GM12878 (cell line): Measurements from ENCODE around the gene ZNF576. TPM values are rescaled to one million over a fixed set of nuclear protein-coding genes. Genes with fewer than 3 reads are reported as not detected.

Experiments
- ATAC-seq: fragments of 200-7000 bp; cut with Tn5 transposase; 3 replicates; pipeline ENCODE4 v1.9.1; 2020; ENCODE audit warnings: mild to moderate bottlenecking, moderate library complexity
- BruUV-seq: library from RNA; stranded (reverse); fragments of 400-500 nt; replicated peaks from 2 replicates; lab custom pipeline; 2021; lab: Mats Ljungman, UMichigan
- CTCF ChIA-PET: fragments of 300-600 bp; sonication (Branson Sonifier 250); formaldehyde crosslinking; extraction: SDS; loops from one replicate; lab custom pipeline; 2021; ENCODE audit warnings: inconsistent platforms; lab: Yijun Ruan, JAX
- POLR2A ChIA-PET: fragments of 350-600 bp; formaldehyde crosslinking; extraction: SDS; loops from one replicate; lab custom pipeline; 2021; ENCODE audit warnings: inconsistent platforms; lab: Charles Lee
- RAD21 ChIA-PET: fragments of 300-600 bp; sonication (Branson Sonifier 250); formaldehyde crosslinking; loops from one replicate; lab custom pipeline; 2023; ENCODE audit warnings: antibody characterized with exemption; ENCODE audit not compliant: unreplicated experiment; lab: Charles Lee
- SMC1A ChIA-PET: fragments of 300-600 bp; sonication (Branson Sonifier 250); formaldehyde crosslinking; loops from one replicate; lab custom pipeline; 2023; ENCODE audit not compliant: unreplicated experiment, uncharacterized antibody; lab: Charles Lee
- DNase-seq: peaks from one replicate; pipeline ENCODE4 v3.0.0-alpha.2; 2011; ENCODE audit warnings: low read depth, low spot score
- FAIRE-seq: peaks from 3 replicates; lab custom pipeline; 2011; peaks lifted over from hg19 to GRCh38; lab: Jason Lieb, UNC
- H2AFZ ChIP-seq: 2 replicates; pipeline ENCODE4 v1.6.0; 2011; ENCODE audit warnings: low read depth, low read length, control low read depth; ENCODE audit not compliant: control insufficient read depth
- H3K27ac ChIP-seq: 2 replicates; pipeline ENCODE4 v1.5.1; 2011; ENCODE audit warnings: control low read depth; ENCODE audit not compliant: control insufficient read depth, insufficient read depth
- H3K27me3 ChIP-seq, 2 experiments: replicated peaks in 1 of 2; 2 replicates each; pipeline versions ENCODE4 v1.6.0 to v1.6.1; 2011; ENCODE audit warnings: low read length in 1 of 2; ENCODE audit not compliant: control insufficient read depth in 2 of 2, insufficient read depth in 2 of 2
- H3K36me3 ChIP-seq, 2 experiments: 2 replicates each; pipeline ENCODE4 v1.5.1; 2011; ENCODE audit warnings: low read length in 1 of 2; ENCODE audit not compliant: control insufficient read depth in 2 of 2, insufficient read depth in 2 of 2
- H3K4me1 ChIP-seq: 2 replicates; pipeline ENCODE4 v1.6.1; 2011; ENCODE audit warnings: mild to moderate bottlenecking, low read length, moderate library complexity, mixed read lengths; ENCODE audit not compliant: control insufficient read depth, insufficient read depth
- H3K4me2 ChIP-seq: 2 replicates; pipeline ENCODE4 v1.6.0; 2011; ENCODE audit warnings: control low read depth; ENCODE audit not compliant: control insufficient read depth, insufficient read depth
- H3K4me3 ChIP-seq: fragments of 200-600 bp; sonication (generic); 2 replicates; pipeline ENCODE4 v1.5.1; 2016
- H3K79me2 ChIP-seq: 2 replicates; pipeline ENCODE4 v1.6.0; 2011; ENCODE audit warnings: low read length; ENCODE audit not compliant: control insufficient read depth, insufficient read depth
- H3K9ac ChIP-seq: 2 replicates; pipeline ENCODE4 v1.8.0; 2011; ENCODE audit warnings: low read length, control low read depth, mixed read lengths; ENCODE audit not compliant: control insufficient read depth, insufficient read depth
- H3K9me3 ChIP-seq: replicated peaks from 3 replicates; pipeline ENCODE4 v1.5.1; 2011; ENCODE audit warnings: mild to moderate bottlenecking, low read length; ENCODE audit not compliant: control insufficient read depth, insufficient read depth
- H4K20me1 ChIP-seq: 2 replicates; pipeline ENCODE4 v1.6.0; 2011; ENCODE audit not compliant: control insufficient read depth, insufficient read depth
- BACH1 ChIP-seq: fragments of 450-650 bp; IDR thresholded peaks from 2 replicates; pipeline ENCODE4 v1.6.1; 2017; ENCODE audit warnings: mild to moderate bottlenecking, borderline replicate concordance
- BHLHE40 ChIP-seq, 2 experiments: fragments of 450-650 bp in 1 of 2; IDR thresholded peaks; 2 replicates each; pipeline ENCODE4 v1.6.1; 2011 to 2017; ENCODE audit warnings: low read depth in 2 of 2, borderline replicate concordance in 1 of 2, improper control_type of control experiment in 1 of 2, low read length in 1 of 2, mild to moderate bottlenecking in 1 of 2
- DPF2 ChIP-seq: fragments of 450-650 bp; IDR thresholded peaks from 2 replicates; pipeline ENCODE4 v1.6.1; 2017; ENCODE audit warnings: mild to moderate bottlenecking
- ESRRA ChIP-seq: IDR thresholded peaks from 2 replicates; pipeline ENCODE4 v1.6.1; 2012; ENCODE audit warnings: mild to moderate bottlenecking, low read length, improper control_type of control experiment
- IKZF2 ChIP-seq, 2 experiments: fragments of 450-650 bp; IDR thresholded peaks; 2 replicates each; pipeline ENCODE4 v1.6.1; 2017; ENCODE audit warnings: mild to moderate bottlenecking in 2 of 2, moderate library complexity in 2 of 2
- MYB ChIP-seq: fragments of 150-350 bp; IDR thresholded peaks from 2 replicates; pipeline ENCODE4 v1.6.1; 2014; ENCODE audit warnings: mild to moderate bottlenecking, low read depth, low read length, borderline replicate concordance
- NFIC ChIP-seq: IDR thresholded peaks from 2 replicates; pipeline ENCODE4 v1.6.1; 2012; ENCODE audit warnings: low read depth, mild to moderate bottlenecking, inconsistent platforms, low read length, moderate library complexity
- NR2C1 ChIP-seq: fragments of 450-650 bp; IDR thresholded peaks from 2 replicates; pipeline ENCODE4 v1.6.1; 2017; ENCODE audit warnings: antibody characterized with exemption, mild to moderate bottlenecking, moderate library complexity
- POLR2AphosphoS2 ChIP-seq: IDR thresholded peaks from 2 replicates; pipeline ENCODE4 v1.6.1; 2011; ENCODE audit warnings: low read depth, mild to moderate bottlenecking, low read length, improper control_type of control experiment, moderate library complexity
- POLR2AphosphoS5 ChIP-seq: IDR thresholded peaks from 2 replicates; pipeline ENCODE4 v1.6.1; 2011; ENCODE audit warnings: mild to moderate bottlenecking, low read length, inconsistent platforms
- POU2F2 ChIP-seq: IDR thresholded peaks from 3 replicates; pipeline ENCODE4 v1.6.1; 2011; ENCODE audit warnings: low read depth, mild to moderate bottlenecking, low read length, borderline replicate concordance
- SREBF1 ChIP-seq: IDR thresholded peaks from 2 replicates; pipeline ENCODE4 v1.6.1; 2012; ENCODE audit warnings: mild to moderate bottlenecking, low read length
- TCF12 ChIP-seq: IDR thresholded peaks from 2 replicates; pipeline ENCODE4 v1.6.1; 2011; ENCODE audit warnings: low read depth, mild to moderate bottlenecking, low read length
- TCF7 ChIP-seq: IDR thresholded peaks from 2 replicates; pipeline ENCODE4 v1.6.1; 2014; ENCODE audit warnings: antibody characterized with exemption, borderline replicate concordance
- ZNF207 ChIP-seq: fragments of 450-650 bp; IDR thresholded peaks from 2 replicates; pipeline ENCODE4 v1.6.1; 2014; ENCODE audit warnings: antibody characterized with exemption, mild to moderate bottlenecking, borderline replicate concordance
- WGBS: methylation state at CpG from one replicate; pipeline ENCODE4 v1.1.6; 2016; ENCODE audit warnings: low lambda C conversion rate; ENCODE audit not compliant: insufficient replicate concordance, insufficient coverage; ENCODE audit errors: missing lambda C conversion rate; 5-methylcytosine and 5-hydroxymethylcytosine counted together
- in situ Hi-C: fragments of 300-500 bp; cut with MboI; formaldehyde crosslinking; loops from 9 replicates; pipeline ENCODE4 v1.14.3; 2018; ENCODE audit warnings: mixed read lengths
- intact Hi-C: fragments of 100-400 bp; cut with micrococcal nuclease; formaldehyde crosslinking; loops from one replicate; pipeline ENCODE4 v1.14.2; 2022; ENCODE audit not compliant: unreplicated experiment
- polyA plus RNA-seq, 11 experiments: library from polyadenylated mRNA; depleted of rRNA in 4 of 11; unstranded in 6 of 11; stranded (reverse) in 5 of 11; fragments of >200 nt; fragmentation: Nextera tagmentation in 4 of 11; fragmentation: Illumina TruSeq in 1 of 11; extraction: Ambion mirVana in 4 of 11; extraction: Trizol in 1 of 11; gene quantifications; 1 replicate in 1 of 11; 2 replicates in 10 of 11; pipeline versions ENCODE4 v1.2.1 to v1.2.3, GENCODE V29; 2011 to 2016; ENCODE audit warnings: inconsistent platforms in 2 of 11, missing spikeins in 2 of 11, low read depth in 1 of 11
- total RNA-seq, 4 experiments: library from RNA; depleted of rRNA in 3 of 4; stranded (reverse); fragments of >200 nt in 3 of 4; fragmentation: Illumina TruSeq in 1 of 4; extraction: Trizol in 1 of 4; gene quantifications; 2 replicates each; pipeline versions ENCODE4 v1.2.1 to v1.2.3, GENCODE V29; 2013 to 2021
- TF ChIP-seq, protein P1 (sequence below): IDR thresholded peaks from 2 replicates; pipeline ENCODE4 v1.6.1; 2012; ENCODE audit warnings: low read depth, low read length, improper control_type of control experiment
- TF ChIP-seq, protein P2 (sequence below): IDR thresholded peaks from 2 replicates; pipeline ENCODE4 v1.6.1; 2011; ENCODE audit warnings: borderline replicate concordance, low read depth, mild to moderate bottlenecking, moderate library complexity, mixed read lengths, low read length; ENCODE audit not compliant: insufficient read depth; ENCODE audit errors: extremely low read length
- TF ChIP-seq, protein P3 (sequence below): fragments of 450-650 bp; IDR thresholded peaks from 2 replicates; pipeline ENCODE4 v1.6.1; 2017; ENCODE audit warnings: antibody characterized with exemption, mild to moderate bottlenecking, moderate library complexity
- TF ChIP-seq, protein P4 (sequence below): fragments of 450-650 bp; IDR thresholded peaks from 2 replicates; pipeline ENCODE4 v1.6.1; 2018; ENCODE audit warnings: mild to moderate bottlenecking, low read depth, moderate library complexity; ENCODE audit not compliant: partially characterized antibody

ZNF576 gene
- total and polyA plus RNA-seq, 10 of the 15 experiments (the other 5 are each of a cell fraction or from before 2014, with no cell fraction given): 7.4 to 29.8 (median 14.3) TPM

DNA sequence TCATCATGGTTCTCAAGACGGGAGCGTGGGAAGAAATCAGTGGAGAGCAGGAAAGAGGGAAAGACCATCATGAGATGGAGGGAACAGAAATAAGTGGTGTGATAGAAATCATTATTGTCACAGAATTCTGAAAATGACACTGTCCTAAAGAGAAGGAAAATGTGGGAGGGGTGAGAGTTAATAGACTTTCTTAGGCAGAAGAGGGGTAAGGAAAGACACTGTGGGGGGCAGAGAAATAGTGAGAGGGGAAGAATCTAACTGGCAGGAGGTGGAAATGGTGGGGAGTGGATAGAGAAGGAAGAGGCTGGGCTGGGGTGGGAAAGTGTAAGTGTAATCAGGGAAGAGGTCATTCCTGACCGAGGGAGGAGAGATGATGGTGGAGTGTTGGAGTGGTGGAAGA is 17.6 kb upstream of the ZNF576 start:
- no peak for DNase-seq
- POLR2A ChIA-PET: no interaction called here
- BruUV-seq: no TSS peak
- SMC1A ChIA-PET: no interaction called here
- FAIRE-seq: no peak
- Histone ChIP-seq H3K9me3 (no peaks in the 10 kb centered on the region), H2AFZ (no peak overlapping the region), H3K79me2 (peaks cover 9% of the 10 kb centered on the region), H3K4me1 (peaks cover 10% of the 10 kb centered on the region), H3K27me3 (no peaks in the 10 kb centered on the region), H3K4me2 (no peak overlapping the region), H3K9ac (no peak overlapping the region), H3K27ac (no peak overlapping the region), H3K36me3 (no peaks in the 10 kb centered on the region), H3K4me3 (no peak overlapping the region), H4K20me1 (no peaks in the 10 kb centered on the region)
- ATAC-seq: no peak
- intact Hi-C loops: no loop called here
- in situ Hi-C loops: no loop called here
- 24% methylated on average over 3 of the region's 3 CpGs for WGBS
- RAD21 ChIA-PET: no interaction called here
- CTCF ChIA-PET: interaction anchor here (0.9 to 1.0 kb wide), 2 partner anchors 8 to 24 kb away, joined by 3 read pairs; no protein-coding TSS in a partner anchor
- no peak for TF ChIP-seq IKZF2 (IDR thresholded peaks at IDR 0.05)
- no peak for TF ChIP-seq DPF2
- TF ChIP-seq, protein P1, sequence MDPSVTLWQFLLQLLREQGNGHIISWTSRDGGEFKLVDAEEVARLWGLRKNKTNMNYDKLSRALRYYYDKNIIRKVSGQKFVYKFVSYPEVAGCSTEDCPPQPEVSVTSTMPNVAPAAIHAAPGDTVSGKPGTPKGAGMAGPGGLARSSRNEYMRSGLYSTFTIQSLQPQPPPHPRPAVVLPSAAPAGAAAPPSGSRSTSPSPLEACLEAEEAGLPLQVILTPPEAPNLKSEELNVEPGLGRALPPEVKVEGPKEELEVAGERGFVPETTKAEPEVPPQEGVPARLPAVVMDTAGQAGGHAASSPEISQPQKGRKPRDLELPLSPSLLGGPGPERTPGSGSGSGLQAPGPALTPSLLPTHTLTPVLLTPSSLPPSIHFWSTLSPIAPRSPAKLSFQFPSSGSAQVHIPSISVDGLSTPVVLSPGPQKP: no peak
- no peak for TF ChIP-seq ZNF207
- TF ChIP-seq POU2F2: no peak
- TF ChIP-seq BACH1: no peak
- TF ChIP-seq TCF7: no peak
- TF ChIP-seq, protein P2, sequence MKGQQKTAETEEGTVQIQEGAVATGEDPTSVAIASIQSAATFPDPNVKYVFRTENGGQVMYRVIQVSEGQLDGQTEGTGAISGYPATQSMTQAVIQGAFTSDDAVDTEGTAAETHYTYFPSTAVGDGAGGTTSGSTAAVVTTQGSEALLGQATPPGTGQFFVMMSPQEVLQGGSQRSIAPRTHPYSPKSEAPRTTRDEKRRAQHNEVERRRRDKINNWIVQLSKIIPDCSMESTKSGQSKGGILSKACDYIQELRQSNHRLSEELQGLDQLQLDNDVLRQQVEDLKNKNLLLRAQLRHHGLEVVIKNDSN: no peak
- TF ChIP-seq, protein P3, sequence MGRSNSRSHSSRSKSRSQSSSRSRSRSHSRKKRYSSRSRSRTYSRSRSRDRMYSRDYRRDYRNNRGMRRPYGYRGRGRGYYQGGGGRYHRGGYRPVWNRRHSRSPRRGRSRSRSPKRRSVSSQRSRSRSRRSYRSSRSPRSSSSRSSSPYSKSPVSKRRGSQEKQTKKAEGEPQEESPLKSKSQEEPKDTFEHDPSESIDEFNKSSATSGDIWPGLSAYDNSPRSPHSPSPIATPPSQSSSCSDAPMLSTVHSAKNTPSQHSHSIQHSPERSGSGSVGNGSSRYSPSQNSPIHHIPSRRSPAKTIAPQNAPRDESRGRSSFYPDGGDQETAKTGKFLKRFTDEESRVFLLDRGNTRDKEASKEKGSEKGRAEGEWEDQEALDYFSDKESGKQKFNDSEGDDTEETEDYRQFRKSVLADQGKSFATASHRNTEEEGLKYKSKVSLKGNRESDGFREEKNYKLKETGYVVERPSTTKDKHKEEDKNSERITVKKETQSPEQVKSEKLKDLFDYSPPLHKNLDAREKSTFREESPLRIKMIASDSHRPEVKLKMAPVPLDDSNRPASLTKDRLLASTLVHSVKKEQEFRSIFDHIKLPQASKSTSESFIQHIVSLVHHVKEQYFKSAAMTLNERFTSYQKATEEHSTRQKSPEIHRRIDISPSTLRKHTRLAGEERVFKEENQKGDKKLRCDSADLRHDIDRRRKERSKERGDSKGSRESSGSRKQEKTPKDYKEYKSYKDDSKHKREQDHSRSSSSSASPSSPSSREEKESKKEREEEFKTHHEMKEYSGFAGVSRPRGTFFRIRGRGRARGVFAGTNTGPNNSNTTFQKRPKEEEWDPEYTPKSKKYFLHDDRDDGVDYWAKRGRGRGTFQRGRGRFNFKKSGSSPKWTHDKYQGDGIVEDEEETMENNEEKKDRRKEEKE: no peak
- TF ChIP-seq, protein P4, sequence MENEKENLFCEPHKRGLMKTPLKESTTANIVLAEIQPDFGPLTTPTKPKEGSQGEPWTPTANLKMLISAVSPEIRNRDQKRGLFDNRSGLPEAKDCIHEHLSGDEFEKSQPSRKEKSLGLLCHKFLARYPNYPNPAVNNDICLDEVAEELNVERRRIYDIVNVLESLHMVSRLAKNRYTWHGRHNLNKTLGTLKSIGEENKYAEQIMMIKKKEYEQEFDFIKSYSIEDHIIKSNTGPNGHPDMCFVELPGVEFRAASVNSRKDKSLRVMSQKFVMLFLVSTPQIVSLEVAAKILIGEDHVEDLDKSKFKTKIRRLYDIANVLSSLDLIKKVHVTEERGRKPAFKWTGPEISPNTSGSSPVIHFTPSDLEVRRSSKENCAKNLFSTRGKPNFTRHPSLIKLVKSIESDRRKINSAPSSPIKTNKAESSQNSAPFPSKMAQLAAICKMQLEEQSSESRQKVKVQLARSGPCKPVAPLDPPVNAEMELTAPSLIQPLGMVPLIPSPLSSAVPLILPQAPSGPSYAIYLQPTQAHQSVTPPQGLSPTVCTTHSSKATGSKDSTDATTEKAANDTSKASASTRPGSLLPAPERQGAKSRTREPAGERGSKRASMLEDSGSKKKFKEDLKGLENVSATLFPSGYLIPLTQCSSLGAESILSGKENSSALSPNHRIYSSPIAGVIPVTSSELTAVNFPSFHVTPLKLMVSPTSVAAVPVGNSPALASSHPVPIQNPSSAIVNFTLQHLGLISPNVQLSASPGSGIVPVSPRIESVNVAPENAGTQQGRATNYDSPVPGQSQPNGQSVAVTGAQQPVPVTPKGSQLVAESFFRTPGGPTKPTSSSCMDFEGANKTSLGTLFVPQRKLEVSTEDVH: no peak
- no peak for TF ChIP-seq SREBF1
- no peak for TF ChIP-seq ESRRA
- TF ChIP-seq NFIC: no peak
- no peak for TF ChIP-seq POLR2AphosphoS2
- no peak for TF ChIP-seq NR2C1
- TF ChIP-seq POLR2AphosphoS5: no peak
- TF ChIP-seq BHLHE40 (IDR thresholded peaks at IDR 0.05; ENCODE audit: borderline replicate concordance in 1 of 2, low read depth in 2 of 2, low read length in 1 of 2): no peak
- no peak for TF ChIP-seq MYB
- TF ChIP-seq TCF12: no peak
- TF ChIP-seq, all 136 proteins: peak for 0
